KG1 (cell line): ENCODE results near the gene MPC1.
"Not testable (repeated sequence)": the region's sequence is repeated elsewhere in the genome, so short reads cannot be mapped to it uniquely, and the experiment has no call there.

Experiments
- DNase-seq: peaks from one replicate; lab custom pipeline; 2025; lab: John Stamatoyannopoulos, UW

Gene MPC1

GRCh38 chr6:166406197-166406596 lies 23.5 kb upstream of the MPC1 start:
- DNase-seq = no peak

- no peak for DNase-seq
Measured at GRCh38 chr6:166405386-166405785, 22.6 kb upstream of the MPC1 start.

GRCh38 chr6:166402582-166403277 lies 20.0 kb upstream of the MPC1 start:
- no peak for DNase-seq

- peak; percentile 19 for DNase-seq
Measured at GRCh38 chr6:166400649-166401250, 18.0 kb upstream of the MPC1 start.

GRCh38 chr6:166400181-166400580 lies 17.4 kb upstream of the MPC1 start:
- no peak for DNase-seq

GRCh38 chr6:166398348-166398747 lies 15.6 kb upstream of the MPC1 start:
- no peak for DNase-seq

GRCh38 chr6:166397849-166398248 lies 15.1 kb upstream of the MPC1 start:
- DNase-seq = no peak

- no peak for DNase-seq
Measured at GRCh38 chr6:166395778-166396177, 13.0 kb upstream of the MPC1 start.

- DNase-seq = no peak
Measured at GRCh38 chr6:166395351-166395750, 12.6 kb upstream of the MPC1 start.

- no peak for DNase-seq
Measured at GRCh38 chr6:166394036-166394892, 11.5 kb upstream of the MPC1 start.

- no peak for DNase-seq
Measured at GRCh38 chr6:166393535-166393823, 10.7 kb upstream of the MPC1 start.

GRCh38 chr6:166392755-166393534 lies 10.2 kb upstream of the MPC1 start:
- not testable (repeated sequence) for DNase-seq

- DNase-seq = no peak
Measured at GRCh38 chr6:166389119-166389518, 6.4 kb upstream of the MPC1 start.

GRCh38 chr6:166388290-166389004 lies 5.7 kb upstream of the MPC1 start:
- no peak for DNase-seq

GRCh38 chr6:166387642-166388289 lies 5.0 kb upstream of the MPC1 start:
- DNase-seq = no peak

- not testable (repeated sequence) for DNase-seq
Measured at GRCh38 chr6:166387098-166387497, 4.4 kb upstream of the MPC1 start.

GRCh38 chr6:166386111-166386510 lies 3.4 kb upstream of the MPC1 start:
- DNase-seq = no peak

GRCh38 chr6:166383802-166384363 lies 1.1 kb upstream of the MPC1 start:
- not testable (repeated sequence) for DNase-seq

- no peak for DNase-seq
Measured at GRCh38 chr6:166382500-166382932, 224 bp downstream of the MPC1 start.

- peak; percentile 67 for DNase-seq
Measured at GRCh38 chr6:166381733-166382499, 824 bp downstream of the MPC1 start.
